GM20000 (cell line): ENCODE data around the gene ARHGAP25.

ENCODE experiments used
- DNase-seq: peaks from one replicate; pipeline ENCODE4 v3.0.0; 2012; ENCODE audit warnings: low spot score
- TF ChIP-seq, protein P1 (sequence below): IDR thresholded peaks from 2 replicates; pipeline ENCODE4 v1.5.1; 2012; ENCODE audit warnings: mild to moderate bottlenecking, control low read depth; ENCODE audit errors: extremely low read depth, missing control alignments

Gene ARHGAP25

DNA sequence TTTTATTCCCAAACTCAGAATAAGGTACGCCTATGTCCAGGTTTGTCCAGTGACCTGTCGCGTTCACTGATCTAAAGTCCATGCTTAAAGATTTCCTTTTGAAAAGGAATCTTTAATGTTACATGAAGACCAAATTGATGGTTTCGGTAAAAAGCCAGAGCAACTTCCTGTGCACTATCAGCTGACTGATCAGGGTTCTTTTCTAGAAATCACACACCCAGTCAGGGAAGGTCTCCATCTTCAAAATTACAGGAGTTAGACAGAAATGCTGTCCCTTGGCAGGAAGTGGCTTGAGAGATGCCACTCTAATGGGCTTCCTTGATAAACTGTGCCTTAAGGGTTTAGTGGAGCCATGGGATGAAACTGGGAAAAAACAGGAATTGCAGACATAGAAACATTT, 14.7 kb upstream of the ARHGAP25 start:
- no peak for DNase-seq
- TF ChIP-seq, protein P1, sequence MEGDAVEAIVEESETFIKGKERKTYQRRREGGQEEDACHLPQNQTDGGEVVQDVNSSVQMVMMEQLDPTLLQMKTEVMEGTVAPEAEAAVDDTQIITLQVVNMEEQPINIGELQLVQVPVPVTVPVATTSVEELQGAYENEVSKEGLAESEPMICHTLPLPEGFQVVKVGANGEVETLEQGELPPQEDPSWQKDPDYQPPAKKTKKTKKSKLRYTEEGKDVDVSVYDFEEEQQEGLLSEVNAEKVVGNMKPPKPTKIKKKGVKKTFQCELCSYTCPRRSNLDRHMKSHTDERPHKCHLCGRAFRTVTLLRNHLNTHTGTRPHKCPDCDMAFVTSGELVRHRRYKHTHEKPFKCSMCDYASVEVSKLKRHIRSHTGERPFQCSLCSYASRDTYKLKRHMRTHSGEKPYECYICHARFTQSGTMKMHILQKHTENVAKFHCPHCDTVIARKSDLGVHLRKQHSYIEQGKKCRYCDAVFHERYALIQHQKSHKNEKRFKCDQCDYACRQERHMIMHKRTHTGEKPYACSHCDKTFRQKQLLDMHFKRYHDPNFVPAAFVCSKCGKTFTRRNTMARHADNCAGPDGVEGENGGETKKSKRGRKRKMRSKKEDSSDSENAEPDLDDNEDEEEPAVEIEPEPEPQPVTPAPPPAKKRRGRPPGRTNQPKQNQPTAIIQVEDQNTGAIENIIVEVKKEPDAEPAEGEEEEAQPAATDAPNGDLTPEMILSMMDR = no peak

DNA sequence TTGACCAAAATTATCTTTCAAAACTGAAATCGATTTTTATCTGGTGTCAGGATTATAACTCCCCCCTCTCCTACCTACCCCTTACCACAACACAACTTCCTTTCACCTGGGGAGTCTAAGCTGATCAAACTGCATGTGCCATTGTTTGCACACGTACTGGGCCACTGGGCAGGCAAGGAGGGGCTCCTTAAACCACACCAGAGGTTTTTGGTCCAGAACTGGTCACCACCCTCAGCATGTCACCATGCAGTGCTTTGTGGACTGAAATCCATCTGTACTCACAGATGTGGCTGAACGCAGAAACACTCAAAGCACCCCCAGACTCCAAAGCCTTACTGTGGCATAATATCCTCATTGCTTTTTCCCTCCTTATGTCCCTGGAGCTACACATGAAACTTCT, 13.9 kb upstream of the ARHGAP25 start:
- TF ChIP-seq, protein P1 = no peak
- no peak for DNase-seq

- no peak for DNase-seq
- TF ChIP-seq, protein P1 = no peak
These were observed 13.0 kb upstream of the ARHGAP25 start for GRCh38 chr2:68721482-68722101.

DNA sequence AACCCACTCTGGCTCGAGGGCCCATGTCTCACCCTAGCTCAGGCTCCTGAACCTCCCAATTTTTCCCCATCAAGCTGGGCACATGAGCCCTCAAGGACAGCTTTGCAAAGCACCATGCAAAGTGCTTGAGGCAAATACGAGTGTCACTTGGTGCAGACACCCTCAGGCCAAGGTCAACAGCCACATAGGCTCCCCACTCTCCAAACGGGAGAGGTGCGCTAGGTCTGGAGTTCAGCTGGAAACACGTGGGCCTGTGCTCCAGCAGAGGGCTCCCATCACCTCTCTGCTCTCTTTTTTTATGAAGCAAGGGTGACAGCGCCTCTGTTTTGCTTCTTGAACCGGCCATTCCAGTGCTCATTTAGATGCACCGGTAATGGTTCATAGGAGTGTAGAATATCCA, 11.9 kb upstream of the ARHGAP25 start:
- TF ChIP-seq, protein P1 = no peak
- DNase-seq = no peak

DNA sequence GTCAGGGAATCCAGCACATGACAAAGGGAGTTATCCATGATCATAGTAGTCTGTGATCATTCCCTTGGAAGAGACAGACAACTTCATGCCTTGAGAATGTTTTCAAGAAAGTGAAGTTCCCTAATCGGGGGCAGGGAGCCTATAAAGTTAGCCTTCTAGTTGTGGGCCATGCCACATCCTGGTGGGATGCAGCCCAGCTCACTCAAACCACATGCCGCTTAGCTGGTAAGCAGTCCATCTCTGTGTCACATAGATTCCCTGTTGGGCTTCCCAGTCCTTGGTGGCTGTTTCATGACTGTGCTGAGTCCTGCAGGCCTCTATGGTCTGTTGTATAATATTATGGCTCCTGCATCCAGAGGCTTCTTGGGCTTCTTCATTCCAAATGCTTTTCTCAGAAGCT, 11.4 kb upstream of the ARHGAP25 start:
- TF ChIP-seq, protein P1 = no peak
- no peak for DNase-seq

GRCh38 chr2:68726100-68726499, 8.5 kb upstream of the ARHGAP25 start:
- DNase-seq = no peak
- TF ChIP-seq, protein P1 = no peak

- peak; percentile 60 for DNase-seq
These were observed 7.8 kb upstream of the ARHGAP25 start for GRCh38 chr2:68726608-68727367.

More at GRCh38 chr2:68726608-68727367, 7.8 kb upstream of the ARHGAP25 start:
- TF ChIP-seq, protein P1 = no peak
